Ovary (tissue), 3 donors: ENCODE measurements around the gene AMZ2.

Experiments used
- POLR2A ChIP-seq: fragments of 450-650 bp; IDR thresholded peaks from one replicate; pipeline ENCODE4 v1.6.1; 2017; ENCODE audit warnings: antibody characterized with exemption, mild to moderate bottlenecking, moderate library complexity
- TF ChIP-seq, protein P1 (sequence below), 3 donors: fragments of 450-650 bp in 2 of 3; fragments of 200-600 bp in 1 of 3; IDR thresholded peaks; one replicate each; pipeline versions ENCODE4 v1.5.1 to v1.8.0; 2016 to 2022; ENCODE audit warnings: antibody characterized with exemption in 3 of 3, mild to moderate bottlenecking in 1 of 3
- donor health status: DM: no; HTN: no; CAD: no.

DNA sequence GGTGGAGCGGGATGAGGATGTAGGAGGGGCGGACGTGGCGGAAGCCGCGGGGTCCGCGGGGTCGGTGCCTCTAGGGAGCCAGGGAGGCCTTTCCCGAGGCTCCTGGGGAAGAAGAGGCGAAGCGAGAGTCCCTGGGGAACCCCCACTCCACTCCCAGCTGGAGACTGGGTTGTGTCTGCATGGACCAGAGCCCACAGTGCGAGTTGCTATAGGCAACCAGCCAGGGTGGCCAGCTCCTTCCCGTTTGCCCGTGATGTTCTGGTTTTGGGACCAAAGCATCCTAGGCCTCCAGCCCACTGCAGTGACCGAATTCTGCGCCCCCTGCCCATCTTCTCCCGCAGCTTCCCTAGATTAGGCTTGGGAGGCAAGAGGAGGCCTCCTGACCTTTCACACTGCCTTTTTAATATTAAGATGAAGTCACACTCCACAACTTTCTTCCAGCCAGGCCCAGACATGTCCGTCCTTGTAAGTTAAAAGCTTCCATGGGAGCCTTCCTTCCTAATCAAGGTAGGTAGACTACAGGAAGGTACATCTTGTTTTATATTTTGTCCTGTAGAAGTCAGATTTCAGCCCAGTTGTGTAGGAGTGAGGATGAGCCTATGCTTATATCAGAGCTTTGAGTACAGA is 469 bp downstream of the AMZ2 start:
- TF ChIP-seq POLR2A, result no peak
- TF ChIP-seq, protein P1, sequence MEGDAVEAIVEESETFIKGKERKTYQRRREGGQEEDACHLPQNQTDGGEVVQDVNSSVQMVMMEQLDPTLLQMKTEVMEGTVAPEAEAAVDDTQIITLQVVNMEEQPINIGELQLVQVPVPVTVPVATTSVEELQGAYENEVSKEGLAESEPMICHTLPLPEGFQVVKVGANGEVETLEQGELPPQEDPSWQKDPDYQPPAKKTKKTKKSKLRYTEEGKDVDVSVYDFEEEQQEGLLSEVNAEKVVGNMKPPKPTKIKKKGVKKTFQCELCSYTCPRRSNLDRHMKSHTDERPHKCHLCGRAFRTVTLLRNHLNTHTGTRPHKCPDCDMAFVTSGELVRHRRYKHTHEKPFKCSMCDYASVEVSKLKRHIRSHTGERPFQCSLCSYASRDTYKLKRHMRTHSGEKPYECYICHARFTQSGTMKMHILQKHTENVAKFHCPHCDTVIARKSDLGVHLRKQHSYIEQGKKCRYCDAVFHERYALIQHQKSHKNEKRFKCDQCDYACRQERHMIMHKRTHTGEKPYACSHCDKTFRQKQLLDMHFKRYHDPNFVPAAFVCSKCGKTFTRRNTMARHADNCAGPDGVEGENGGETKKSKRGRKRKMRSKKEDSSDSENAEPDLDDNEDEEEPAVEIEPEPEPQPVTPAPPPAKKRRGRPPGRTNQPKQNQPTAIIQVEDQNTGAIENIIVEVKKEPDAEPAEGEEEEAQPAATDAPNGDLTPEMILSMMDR (IDR thresholded peaks at IDR 0.05), result no peak
